A673 (cell line): ENCODE data around the gene ADAT1. TPM values are rescaled to one million over a fixed set of nuclear protein-coding genes. Genes with fewer than 3 reads are reported as not detected.

ENCODE experiments used
- BruUV-seq: library from RNA; stranded (reverse); fragments of 400-500 nt; replicated peaks from 2 replicates; lab custom pipeline; 2021; lab: Mats Ljungman, UMichigan
- CTCF ChIA-PET: fragments of 300-600 bp; sonication (Branson Sonifier 250); formaldehyde crosslinking; loops from one replicate; lab custom pipeline; 2022; ENCODE audit warnings: antibody characterized with exemption; lab: Charles Lee
- POLR2A ChIA-PET: fragments of 300-600 bp; sonication (Branson Sonifier 250); formaldehyde crosslinking; loops from one replicate; lab custom pipeline; 2022; ENCODE audit warnings: antibody characterized with exemption; ENCODE audit not compliant: low non-redundant PET; lab: Charles Lee
- DNase-seq: peaks from one replicate; pipeline ENCODE4 v3.0.0-alpha.2; 2015; ENCODE audit warnings: low spot score
- H3K27ac ChIP-seq: fragments of 200-600 bp; sonication (generic); 2 replicates; pipeline ENCODE4 v1.5.1; 2016; ENCODE audit warnings: mixed run types, low read depth, mild to moderate bottlenecking, mixed read lengths, antibody characterized with exemption, low read length; ENCODE audit not compliant: poor library complexity, severe bottlenecking
- H3K27me3 ChIP-seq: fragments of 200-600 bp; sonication (generic); replicated peaks from 2 replicates; pipeline ENCODE4 v1.6.1; 2017; ENCODE audit warnings: mixed run types, low read depth, mild to moderate bottlenecking, mixed read lengths, antibody characterized with exemption, low read length; ENCODE audit not compliant: insufficient read depth, poor library complexity
- H3K36me3 ChIP-seq: fragments of 200-600 bp; sonication (generic); 2 replicates; pipeline ENCODE4 v1.6.1; 2016; ENCODE audit warnings: mixed run types, mild to moderate bottlenecking, mixed read lengths, antibody characterized with exemption, low read length; ENCODE audit not compliant: insufficient read depth, poor library complexity, severe bottlenecking
- H3K4me1 ChIP-seq: fragments of 200-600 bp; sonication (generic); 2 replicates; pipeline ENCODE4 v1.6.1; 2017; ENCODE audit warnings: mixed run types, mild to moderate bottlenecking, mixed read lengths, antibody characterized with exemption, low read length; ENCODE audit not compliant: insufficient read depth, poor library complexity, severe bottlenecking
- H3K4me3 ChIP-seq: fragments of 200-600 bp; sonication (generic); 2 replicates; pipeline ENCODE4 v1.5.1; 2016; ENCODE audit warnings: low read depth, mixed run types, mild to moderate bottlenecking, mixed read lengths, low read length; ENCODE audit not compliant: poor library complexity, severe bottlenecking
- H3K9me3 ChIP-seq: fragments of 200-600 bp; sonication (generic); 2 replicates; pipeline ENCODE4 v1.6.1; 2016; ENCODE audit warnings: mixed run types, low read depth, mild to moderate bottlenecking, mixed read lengths, antibody characterized with exemption, low read length; ENCODE audit not compliant: poor library complexity, severe bottlenecking
- CTCF ChIP-seq: fragments of 300-800, 200-600 bp; sonication (generic); conservative IDR thresholded peaks from 2 replicates; pipeline ENCODE4 v1.5.1; 2017; ENCODE audit warnings: low read depth, mild to moderate bottlenecking, antibody characterized with exemption, low read length, moderate library complexity, mixed read lengths
- EZH2 ChIP-seq: fragments of 200-600 bp; sonication (generic); IDR thresholded peaks from 2 replicates; pipeline ENCODE4 v1.6.1; 2017; ENCODE audit warnings: borderline replicate concordance, low read depth, mild to moderate bottlenecking, mixed read lengths, antibody characterized with exemption, low read length; ENCODE audit not compliant: poor library complexity, severe bottlenecking
- intact Hi-C: fragments of 100-400 bp; cut with micrococcal nuclease; formaldehyde crosslinking; loops from one replicate; pipeline ENCODE4 v1.10.0; 2022; ENCODE audit not compliant: unreplicated experiment
- total RNA-seq: library from RNA; stranded (reverse); gene quantifications from 2 replicates; pipeline ENCODE4 v1.2.3, GENCODE V29; 2021

Gene ADAT1
- total RNA-seq, 1 experiment from 2014 or later = 79.7 TPM

- ChIA-PET CTCF (no interaction called here), POLR2A (no interaction called here)
- Histone ChIP-seq H3K36me3 (peaks cover 34% of the 10 kb centered on the region), H3K27ac (peak overlapping the region; percentile 76), H3K4me3 (peak overlapping the region; percentile 100), H3K9me3 (no peaks in the 10 kb centered on the region), H3K27me3 (no peaks in the 10 kb centered on the region), H3K4me1 (peaks cover 6% of the 10 kb centered on the region)
- intact Hi-C loops = no loop called here
- TF ChIP-seq EZH2 (no peak), CTCF (no peak)
- DNase-seq = no peak
- BruUV-seq = no TSS peak
Observed at GRCh38 chr16:75566758-75567255, 56.3 kb downstream of the ADAT1 start.

- H3K27me3 ChIP-seq = no peaks in the 10 kb centered on the region
- no TSS peak for BruUV-seq
- ChIA-PET CTCF (no interaction called here), POLR2A (no interaction called here)
- intact Hi-C loops = no loop called here
- peak within 1 kb of the TSS; percentile 100 for H3K4me3 ChIP-seq
- no peak for TF ChIP-seq CTCF
- no peak for TF ChIP-seq EZH2
- H3K4me1 ChIP-seq = peaks cover 6% of the 10 kb centered on the region
- H3K9me3 ChIP-seq = no peaks in the 10 kb centered on the region
- peak; percentile 87 for DNase-seq
- peaks cover 30% of the 10 kb centered on the region for H3K36me3 ChIP-seq
- H3K27ac ChIP-seq = peak within 1 kb of the TSS; percentile 76
Observed at GRCh38 chr16:75566040-75566757, 56.9 kb downstream of the ADAT1 start, which contains the start of gene GABARAPL2. TSS of gene GABARAPL2 (plus strand) at chr16:75566379. CDS start at chr16:75566487, 108 bp downstream.

- H3K9me3 ChIP-seq = no peaks in the 10 kb centered on the region
- TF ChIP-seq CTCF (no peak), EZH2 (no peak)
- peaks cover 6% of the 10 kb centered on the region for H3K4me1 ChIP-seq
- BruUV-seq = no TSS peak
- intact Hi-C loops = no loop called here
- peak overlapping the region; percentile 76 for H3K27ac ChIP-seq
- ChIA-PET CTCF (no interaction called here), POLR2A (no interaction called here)
- H3K4me3 ChIP-seq = peak overlapping the region; percentile 100
- DNase-seq = no peak
- no peaks in the 10 kb centered on the region for H3K27me3 ChIP-seq
- peaks cover 30% of the 10 kb centered on the region for H3K36me3 ChIP-seq
Observed at GRCh38 chr16:75565640-75566039, 57.4 kb downstream of the ADAT1 start.
